Globus pallidus (tissue), 1 donor: ENCODE results near the gene PALD1.
"Not testable (repeated sequence)": the region's sequence is repeated elsewhere in the genome, so short reads cannot be mapped to it uniquely, and the experiment has no call there.

Experiments used
- DNase-seq: peaks from one replicate; pipeline ENCODE4 v3.0.0-alpha.2; 2015; ENCODE audit warnings: low spot score

The PALD1 gene

DNA sequence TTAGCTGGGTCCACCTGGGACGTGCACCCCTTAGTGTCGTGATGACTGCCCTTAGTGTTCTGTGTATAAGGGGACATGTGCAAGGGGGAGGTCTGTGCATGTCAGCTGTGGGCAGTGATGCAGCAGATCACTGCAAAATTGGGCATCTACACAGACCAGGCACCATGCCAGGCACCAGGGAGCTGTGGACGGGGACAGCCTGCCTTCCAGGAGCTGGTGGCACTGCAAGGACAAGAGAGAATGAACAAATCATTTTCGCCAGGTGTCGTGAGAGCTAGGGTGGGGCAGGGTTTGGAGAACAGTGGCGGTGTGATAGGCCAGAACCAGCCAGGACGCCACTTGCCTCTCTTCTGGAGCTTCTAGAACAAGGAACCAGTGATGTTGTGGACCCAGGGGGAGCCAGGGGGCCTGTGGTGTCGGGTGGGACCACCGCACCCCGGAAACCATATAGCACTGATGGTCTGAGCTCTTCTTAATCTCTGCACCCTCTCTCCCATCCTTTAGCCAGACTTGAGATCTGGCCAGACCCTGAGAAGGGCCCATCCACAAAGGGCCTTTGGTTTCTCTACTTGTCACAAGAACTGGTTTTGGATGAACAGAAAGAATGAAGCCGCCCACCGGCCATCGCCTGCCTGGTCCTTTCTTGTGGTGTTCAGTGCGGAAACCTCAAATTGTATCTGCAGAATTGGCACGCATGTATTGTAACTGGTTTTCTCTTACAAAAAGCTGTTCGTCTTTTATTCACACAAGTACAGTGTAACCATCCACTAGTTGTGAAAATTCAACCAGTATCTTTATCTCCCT is 93.3 kb downstream of the PALD1 start:
- no peak for DNase-seq

DNA sequence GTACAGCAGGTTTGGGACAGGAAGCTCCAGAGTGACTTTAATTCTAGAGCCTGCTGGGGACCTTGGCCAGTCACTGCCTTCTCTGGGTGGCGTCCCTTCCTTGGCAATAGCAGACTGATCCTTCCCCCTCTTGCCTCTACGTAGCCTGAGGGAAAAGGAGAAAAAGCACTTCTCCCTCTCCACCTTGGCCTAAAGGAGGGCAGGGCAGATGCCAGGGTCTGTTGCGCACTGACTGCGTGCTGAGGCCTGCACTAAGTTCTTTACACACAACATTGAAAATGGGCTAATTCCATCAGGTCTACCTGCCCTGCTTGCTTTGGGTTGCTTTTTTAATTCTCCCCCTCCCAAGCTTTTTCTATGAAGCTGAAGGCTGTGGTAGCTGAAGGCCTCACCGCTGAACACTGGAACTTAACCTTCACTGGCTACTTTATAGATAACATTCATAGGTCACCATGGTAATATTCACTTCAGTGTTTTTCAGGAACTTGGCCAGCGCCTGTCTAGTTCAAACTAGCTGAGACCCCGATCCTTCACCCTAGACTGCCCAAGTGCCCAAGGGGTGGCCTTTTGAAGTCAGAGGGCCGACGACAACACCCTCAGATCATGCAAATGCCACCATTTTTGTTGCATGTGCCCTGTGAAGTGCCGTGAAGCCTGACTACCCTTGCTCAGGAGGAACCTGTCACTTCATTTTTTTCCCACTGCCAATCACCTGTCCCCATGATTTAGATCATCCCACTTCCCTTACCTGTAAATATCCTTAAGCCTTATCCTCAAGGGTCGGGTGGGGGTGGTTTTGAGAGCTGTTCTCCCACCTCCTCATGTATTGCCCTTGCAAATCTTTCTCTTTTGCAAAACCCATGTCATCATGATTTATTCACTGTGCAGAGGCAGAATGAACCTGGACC is 95.3 kb downstream of the PALD1 start:
- no peak for DNase-seq

DNA sequence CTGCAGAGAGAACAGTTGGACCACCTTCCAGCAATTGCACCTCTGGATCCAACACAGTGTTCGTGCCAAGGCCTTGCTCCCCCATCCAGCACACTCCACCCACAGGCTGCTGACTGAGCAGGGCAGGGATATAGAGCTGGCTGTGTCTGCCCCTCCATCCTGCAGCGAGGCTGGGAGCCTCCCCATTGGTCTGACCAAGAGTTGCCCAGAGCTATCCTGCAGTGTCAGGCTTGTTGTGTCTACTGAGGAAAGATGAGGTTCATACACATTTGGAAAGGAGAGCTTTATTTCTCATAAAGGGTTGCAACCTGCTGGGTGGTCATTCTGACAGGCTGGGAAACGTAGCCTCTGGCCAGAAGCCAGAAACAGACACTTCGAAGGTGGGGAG is 96.9 kb downstream of the PALD1 start:
- no peak for DNase-seq

DNA sequence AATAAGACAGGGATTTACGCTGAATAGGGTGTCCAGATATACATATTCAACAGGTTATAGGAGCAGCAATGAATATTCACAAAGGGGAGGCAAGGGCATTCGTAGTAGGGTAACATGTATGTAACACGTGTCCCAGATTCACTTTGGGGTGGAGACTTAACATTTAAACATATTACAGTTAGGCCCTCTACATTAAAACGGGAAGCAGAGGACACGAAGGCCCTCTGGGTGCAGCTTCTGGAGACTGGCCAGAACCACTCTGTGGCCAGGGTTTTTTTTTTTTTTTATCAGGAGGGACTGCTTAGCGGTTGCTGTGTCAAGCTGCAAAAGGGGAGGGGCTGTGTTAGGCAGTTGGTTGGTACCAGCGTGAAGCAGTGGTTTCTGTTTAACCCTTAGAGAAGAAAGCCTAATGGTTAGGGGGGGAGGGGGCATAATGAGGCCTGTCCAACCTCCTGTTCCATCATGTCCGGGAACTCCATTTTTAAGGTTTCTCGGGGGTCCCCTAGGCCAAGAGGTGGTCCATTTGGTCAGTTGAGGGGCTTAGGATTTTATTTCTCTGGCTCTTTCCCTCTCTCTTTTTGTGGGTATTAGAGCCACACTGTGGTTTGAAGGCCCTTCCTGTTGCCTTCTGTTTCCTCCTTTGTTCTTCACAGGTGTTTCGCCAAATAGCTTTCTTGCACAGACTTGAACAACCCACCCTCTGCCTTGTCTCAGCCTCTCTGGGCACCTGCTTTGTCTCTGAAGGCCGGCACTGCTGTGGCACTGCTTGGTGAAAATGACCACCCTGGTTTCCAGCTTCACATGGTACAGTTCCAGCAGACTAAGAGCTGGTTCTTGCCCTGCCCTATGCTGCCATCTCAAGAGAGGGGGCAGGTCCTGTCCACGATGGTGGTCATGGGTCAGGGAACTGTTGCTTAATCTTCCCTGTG is 97.6 kb downstream of the PALD1 start:
- DNase-seq = peak; percentile 41

DNA sequence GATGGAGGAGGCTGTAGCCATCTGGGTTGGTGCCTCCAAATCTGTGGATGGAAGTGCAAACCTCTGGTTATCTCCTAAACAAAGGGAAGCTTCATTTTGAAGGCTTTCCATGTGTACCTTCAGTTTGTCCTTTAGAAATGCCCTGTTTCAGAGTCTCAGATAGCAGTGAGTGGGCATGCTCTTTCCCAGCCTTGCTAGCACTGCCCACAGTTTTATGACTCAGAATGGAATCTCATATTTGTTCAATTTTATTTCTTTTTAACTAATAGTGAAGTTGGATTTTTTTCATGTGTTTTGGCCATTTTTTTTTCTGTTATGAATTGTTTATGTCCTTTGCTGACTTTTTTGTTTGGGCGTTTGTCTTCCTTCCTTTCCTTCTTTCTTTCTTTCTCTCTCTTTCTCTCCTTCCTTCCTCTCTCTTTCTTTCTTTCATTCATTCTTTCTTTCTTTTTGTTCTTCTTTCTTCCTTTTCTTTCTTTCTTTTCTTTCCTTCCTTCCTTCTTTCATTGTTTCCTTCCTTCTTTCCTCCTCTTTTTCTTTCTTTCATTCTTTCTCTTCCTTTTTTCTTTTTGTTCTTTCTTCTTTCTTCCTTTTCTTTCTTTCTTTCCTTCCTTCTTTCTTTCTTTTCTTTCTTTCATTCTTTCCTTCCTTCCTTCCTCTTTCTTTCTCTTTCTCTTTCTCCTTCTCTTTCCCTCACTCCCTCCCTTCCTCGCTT is 98.4 kb downstream of the PALD1 start:
- no peak for DNase-seq

DNA sequence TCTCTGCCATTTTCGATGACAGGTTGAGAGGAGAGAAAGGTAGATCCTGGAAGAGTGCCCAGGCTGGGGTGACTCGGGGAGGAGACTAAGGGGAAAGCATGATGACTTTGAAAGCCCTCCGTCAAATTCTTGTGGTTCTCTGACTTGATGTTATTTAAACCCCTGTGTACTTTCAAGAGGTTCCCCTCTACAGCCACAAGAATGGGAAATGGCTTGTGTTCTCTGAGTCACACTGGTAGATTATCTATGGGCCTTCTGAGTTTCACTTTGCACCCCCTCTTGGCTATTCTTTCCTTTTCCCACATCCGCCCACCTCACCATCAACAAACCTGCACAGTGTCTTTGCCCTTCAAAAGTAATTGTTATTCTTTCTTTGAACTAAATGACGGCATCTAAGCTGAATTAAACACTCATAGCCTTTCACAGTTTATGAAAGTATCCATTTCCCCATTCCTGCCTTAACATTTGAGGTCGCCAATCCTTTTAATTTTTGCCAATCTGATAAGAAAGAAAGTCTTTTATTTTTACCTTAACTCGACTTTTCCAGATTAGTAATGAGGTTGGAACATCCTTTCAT is 99.9 kb downstream of the PALD1 start:
- no peak for DNase-seq

DNA sequence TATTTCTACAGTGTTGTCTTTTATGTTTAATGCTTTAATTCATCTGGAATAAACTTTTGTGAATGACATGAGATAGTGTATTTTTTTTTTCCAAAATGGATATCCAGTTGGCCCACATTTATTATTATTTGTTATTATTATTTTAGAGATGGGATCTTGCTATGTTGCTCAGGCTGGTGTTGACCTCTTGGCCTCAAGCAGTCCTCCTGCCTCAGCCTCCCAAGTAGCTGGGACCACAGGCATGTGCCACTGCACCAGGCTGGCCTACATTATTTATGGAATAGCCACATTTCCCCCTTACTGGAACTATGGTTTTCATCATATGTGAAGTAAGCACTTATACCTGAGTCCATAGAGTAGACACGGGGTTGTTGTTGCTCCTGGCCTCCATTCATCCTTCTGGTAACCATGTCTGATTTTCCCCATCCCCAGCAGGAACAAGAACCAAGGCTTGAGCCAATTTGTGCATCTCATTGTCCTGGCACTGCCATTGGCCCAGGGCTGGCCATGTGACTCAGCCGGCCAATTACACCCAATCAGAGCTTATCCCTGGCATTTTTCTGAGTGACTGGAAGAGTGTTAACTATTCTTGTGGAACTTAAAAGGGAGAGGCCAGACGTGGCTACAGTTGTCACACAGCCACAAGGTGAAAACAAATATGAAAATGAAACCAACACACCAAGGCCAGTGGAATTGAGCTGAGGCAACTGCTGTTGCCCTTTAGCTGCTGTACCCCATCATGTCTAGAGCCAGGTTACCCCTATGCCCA is 100.9 kb downstream of the PALD1 start:
- DNase-seq = no peak

DNA sequence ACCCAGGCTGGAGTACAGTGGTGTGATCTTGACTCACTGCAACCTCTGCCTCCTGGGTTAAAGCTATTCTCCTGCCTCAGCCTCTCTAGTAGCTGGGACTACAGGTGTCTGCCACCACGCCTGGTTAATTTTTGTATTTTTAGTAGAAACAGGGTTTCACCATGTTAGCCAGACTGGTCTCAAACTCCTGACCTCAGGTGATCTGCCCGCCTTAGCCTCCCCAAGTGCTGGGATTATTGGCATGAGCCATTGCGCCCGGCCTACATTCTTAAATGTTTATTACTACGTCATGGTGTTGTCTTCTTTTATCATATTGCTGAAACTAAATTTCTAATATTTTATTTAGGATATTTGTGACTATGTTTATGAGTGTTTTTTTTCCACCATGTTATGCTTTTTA is 102.6 kb downstream of the PALD1 start:
- DNase-seq = not testable (repeated sequence)

DNA sequence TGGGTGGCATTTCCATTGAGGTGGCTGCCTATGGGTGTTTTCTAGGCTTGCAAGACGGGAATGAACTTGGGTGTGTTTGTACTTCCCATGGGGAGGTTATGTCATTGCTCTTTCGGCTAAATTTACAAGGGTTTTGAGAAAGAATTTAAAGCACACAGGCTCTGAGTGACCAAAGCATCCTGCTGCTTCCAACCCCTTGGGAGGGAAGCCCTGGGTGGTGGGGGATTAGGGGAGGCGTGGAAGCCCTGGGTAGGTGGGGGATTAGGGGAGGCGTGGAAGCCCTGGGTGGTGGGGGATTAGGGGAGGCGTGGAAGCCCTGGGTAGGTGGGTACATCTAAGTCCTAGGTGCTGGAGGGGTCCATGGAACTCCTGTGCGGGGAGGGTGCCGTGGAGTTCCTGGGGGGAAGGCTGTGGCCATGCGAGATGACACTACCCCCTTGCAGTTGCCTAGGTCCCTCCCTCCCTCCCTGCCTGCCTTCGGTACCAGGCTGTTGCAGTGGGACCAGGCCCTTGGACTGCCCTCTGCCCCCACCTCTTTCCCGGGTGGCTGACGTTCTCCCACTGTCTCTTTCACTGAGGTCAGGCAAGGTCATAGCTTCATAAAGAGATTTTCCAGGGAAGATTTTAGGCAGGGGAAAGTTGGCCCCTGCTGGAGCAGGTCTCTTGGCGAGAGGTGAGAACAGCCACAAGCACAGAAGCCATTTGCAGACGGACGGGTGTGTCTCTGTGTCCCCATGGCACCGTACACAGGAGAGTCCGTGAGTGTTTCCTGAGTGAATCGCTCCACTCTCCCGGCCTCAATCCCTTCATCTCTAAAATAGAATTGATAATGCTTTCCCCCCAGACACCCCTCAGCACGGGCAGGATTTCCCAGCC is 104.5 kb downstream of the PALD1 start:
- DNase-seq = no peak

DNA sequence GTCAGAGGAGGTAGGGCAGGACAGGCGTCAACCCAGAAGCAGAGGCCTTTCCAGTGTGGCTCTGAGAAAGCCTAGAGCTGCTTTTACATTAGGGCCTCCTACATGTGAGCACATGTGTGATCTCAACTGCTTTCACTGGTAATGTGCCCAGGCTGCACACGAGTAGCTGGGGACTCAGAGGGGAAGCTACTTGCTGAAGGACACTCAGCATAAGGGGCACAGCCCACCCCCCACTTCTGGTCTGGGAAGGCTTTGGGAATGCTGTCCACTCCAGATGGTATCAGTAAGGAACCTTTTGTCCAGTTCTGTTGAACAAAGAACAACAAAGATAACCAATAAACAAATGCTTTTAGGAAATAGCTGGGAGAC is 105.1 kb downstream of the PALD1 start:
- no peak for DNase-seq

DNA sequence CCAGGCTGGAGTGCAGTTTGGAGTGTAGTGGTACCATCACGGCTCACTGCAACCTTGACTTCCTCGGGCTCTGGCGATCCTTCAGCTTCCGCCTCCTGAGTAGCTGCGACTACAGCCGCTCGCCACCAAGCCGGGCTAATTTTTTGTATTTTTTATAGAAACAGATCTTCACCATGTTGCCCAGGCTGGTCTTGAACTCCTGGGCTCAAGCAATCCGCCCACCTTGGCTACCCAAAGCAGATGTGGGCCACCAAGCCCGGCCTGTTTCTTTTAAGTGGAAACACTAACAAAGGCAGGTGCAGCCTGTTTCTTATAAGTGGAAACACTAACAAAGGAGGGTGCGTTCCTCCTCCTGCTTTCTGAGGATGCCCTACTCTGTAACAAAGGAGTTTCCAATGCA is 105.8 kb downstream of the PALD1 start:
- no peak for DNase-seq

DNA sequence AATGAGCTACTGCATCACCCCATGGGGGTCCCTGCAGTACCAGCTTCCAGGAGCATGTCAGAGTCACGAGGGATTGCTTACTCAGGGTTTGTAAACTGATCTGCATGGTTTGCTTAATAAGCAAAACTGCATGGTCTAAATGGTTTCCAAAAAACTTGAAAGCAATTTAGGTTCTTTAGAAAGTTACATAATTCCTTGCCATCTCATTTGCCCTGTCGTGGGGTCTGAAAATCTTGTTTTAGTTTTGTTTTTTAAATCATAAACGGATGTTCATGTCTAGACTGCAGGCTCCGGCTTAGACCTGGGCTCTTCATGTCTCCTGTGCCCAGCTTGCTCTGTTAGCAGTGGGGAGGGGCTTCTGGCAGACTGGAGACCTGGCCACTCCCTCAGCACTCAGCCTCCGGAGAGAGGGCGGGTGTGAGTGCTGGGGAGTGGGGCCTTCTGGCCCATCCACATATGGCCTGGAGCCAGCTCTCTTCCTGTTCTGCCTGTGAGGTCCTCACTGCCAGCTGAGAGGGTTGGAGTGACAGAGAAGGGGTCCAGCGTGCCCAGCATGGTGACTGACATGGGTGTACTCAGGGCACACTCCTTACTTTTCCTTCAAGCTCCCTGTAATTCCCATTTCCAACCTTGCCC is 106.5 kb downstream of the PALD1 start:
- no peak for DNase-seq

DNA sequence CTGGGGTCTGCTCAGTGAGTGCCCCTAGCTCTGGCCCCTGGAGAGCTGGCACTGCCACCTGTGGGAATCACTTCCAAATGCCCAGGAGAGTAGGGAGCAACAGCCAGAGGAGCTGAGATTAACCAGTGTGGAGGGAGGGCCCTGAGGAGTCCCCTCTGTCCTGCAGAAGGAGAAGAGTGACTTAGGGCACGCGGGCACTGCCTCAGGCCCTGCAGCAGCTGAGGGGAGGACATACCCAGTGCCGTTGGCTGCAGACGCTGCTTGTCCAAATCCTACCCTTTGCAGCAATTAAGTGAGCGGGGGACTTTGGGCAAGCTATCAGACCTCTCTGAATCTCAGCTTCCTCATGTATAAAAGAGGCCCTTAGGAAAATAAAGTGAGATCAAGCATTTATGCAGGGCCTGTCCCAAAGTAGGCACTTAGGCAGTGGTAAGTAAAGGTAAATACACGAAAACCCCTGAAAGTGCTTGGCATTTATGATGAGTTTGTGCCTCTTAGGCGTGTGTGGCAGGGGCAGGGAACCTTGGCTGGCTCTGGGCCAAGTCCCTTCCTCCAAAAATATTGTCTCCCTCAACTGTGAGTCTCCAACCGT is 107.1 kb downstream of the PALD1 start:
- DNase-seq = no peak

DNA sequence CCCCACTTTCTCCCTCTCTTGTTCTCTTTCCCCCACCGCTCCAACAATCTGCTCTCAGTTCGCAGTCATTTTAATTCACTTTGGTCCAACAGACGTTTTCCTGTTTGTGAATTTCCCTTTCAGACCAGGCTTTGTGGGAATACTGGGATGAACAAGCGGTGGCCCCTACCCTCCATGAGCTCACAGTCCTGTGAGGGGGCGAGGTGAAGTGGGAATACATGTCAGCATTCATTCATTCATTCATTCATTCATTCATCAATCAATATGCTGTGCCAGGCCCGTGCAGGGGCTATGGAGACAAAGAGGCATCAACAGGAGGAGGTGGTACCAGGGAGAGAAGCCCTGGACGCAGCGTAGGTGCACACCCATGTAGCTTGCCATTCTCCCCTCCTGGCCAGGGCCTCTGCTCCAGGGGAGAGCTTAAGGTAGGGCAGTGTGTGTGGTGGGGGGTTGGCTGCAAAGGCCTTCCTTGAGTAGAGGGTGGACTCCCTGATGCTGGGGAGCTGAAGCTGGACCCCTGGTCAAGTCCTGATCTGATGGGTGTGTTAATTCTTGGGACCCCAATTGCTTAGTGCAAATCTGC is 107.9 kb downstream of the PALD1 start:
- no peak for DNase-seq

DNA sequence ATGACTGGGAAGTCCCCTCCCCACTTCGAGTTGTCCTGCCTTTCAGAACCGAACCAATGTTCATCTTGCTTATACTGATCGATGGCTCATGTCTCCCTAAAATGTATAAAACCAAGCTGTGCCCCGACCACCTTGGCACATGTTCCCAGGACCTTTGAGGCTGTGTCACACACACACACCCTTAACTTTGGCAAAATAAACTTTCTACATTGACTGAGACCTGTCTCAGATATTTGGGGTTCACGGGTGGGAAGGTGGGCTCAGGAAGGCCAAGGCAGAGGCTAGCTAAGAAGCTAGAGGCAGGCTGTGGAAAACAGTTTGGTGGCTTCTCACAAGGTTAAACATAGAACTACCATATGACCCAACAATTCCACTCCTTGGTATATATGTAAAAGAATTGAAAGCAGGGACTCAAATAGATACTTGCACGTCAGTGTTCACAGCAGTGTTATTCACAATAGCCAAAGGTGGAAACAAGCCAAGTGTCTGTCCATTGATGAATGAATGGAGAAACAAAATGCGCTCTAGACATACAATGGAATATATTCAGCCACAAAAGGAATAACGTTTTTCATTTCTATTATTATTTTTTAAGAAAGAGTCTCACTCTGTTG is 108.6 kb downstream of the PALD1 start:
- DNase-seq = peak; percentile 79

DNA sequence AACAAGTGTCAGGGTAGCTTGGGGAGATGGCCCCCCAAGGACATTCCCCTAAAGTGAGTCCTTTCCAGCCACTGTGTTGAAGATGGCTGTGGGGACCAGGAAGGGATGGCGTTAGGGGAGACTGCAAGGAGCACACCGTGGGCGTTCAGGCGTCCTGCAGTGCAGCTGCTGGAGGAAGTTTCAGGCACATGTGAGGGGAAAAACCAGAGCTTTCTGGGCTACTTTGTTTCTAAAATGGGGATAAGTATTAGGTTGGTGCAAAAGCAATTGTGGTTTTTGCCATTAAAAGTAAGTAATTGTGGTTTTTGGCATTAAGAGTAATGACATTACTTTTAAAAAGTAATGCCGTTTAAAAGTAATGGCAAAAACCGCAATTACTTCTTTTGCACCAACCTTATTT is 109.7 kb downstream of the PALD1 start:
- no peak for DNase-seq

DNA sequence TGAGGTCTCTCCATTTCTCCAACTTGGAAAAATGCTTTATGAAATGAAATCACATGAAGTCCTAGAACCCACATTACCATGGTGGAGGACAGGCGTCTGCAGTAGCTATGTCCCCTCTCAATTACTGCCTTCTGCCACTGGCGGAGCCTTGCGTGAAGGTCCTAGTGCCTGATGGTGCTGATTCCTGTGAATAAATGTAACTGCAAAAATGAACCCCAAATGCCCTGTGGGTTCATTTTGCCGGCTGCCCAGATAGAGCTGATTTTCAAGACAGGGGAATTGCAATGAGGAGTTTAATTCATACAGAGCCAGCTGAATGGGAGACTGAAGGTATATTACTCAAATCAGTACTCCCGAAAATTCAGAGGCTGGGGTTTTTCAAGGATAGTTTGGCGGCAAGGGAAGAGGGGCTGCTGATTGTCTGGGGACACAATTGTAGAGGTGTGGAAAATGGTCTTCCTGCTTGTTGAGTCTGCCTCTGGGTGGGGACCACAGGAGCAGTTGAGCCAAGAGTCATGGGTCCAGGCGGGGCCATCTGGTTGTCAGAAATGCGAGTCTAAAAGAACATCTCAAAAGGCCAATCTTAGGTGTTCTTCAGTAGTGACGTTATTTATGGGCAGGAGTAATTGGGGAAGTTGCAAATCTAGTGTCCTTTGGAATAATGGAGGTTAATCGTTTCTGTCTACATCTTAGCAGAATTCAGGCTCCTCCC is 110.4 kb downstream of the PALD1 start:
- DNase-seq = no peak
